GM12872 (cell line): Measurements from ENCODE around the gene FBH1.

Source experiments
- CTCF ChIP-seq: IDR thresholded peaks from 3 replicates; pipeline ENCODE4 v1.5.1; 2011; ENCODE audit warnings: low read depth, mild to moderate bottlenecking, low read length, moderate library complexity; ENCODE audit not compliant: insufficient read depth

Gene FBH1

DNA sequence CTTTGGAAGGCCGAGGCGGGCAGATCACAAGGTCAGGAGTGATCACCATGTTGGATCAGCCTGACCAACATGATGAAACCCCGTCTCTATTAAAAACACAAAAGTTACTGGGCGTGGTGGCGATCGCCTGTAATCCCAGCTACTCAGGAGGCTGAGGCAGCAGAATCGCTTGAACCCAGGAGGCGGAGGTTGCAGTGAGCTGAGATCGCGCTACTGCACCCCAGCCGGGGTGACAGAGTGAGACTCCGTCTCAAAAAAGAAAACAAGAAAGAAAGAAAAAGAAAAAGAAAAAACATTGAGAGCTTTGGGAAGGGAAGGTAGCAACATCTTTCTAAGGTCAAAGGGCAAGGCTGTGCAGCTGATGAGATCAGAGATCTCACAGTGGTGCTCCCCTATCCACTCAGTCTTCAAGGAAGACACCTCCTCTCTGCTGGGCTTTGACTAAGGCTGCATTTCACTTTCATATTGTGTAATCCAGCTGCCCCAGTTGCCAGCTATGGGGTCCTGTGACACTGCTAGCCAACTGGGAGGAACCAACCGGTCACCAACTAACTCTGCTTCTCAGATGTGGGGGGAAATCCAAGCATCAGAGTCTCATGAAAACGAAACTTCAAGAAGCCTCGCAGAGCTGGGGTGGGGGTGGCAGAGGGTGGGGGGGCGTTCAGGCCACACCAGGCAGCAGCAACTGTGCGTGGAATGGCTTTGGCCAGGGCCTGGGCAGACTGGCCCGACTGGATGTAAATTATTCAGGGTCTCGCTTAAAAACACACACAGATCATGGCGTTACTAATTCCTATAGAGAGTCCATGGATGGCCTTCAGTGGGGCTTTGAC is 85.8 kb downstream of the FBH1 start:
- no peak for TF ChIP-seq CTCF

DNA sequence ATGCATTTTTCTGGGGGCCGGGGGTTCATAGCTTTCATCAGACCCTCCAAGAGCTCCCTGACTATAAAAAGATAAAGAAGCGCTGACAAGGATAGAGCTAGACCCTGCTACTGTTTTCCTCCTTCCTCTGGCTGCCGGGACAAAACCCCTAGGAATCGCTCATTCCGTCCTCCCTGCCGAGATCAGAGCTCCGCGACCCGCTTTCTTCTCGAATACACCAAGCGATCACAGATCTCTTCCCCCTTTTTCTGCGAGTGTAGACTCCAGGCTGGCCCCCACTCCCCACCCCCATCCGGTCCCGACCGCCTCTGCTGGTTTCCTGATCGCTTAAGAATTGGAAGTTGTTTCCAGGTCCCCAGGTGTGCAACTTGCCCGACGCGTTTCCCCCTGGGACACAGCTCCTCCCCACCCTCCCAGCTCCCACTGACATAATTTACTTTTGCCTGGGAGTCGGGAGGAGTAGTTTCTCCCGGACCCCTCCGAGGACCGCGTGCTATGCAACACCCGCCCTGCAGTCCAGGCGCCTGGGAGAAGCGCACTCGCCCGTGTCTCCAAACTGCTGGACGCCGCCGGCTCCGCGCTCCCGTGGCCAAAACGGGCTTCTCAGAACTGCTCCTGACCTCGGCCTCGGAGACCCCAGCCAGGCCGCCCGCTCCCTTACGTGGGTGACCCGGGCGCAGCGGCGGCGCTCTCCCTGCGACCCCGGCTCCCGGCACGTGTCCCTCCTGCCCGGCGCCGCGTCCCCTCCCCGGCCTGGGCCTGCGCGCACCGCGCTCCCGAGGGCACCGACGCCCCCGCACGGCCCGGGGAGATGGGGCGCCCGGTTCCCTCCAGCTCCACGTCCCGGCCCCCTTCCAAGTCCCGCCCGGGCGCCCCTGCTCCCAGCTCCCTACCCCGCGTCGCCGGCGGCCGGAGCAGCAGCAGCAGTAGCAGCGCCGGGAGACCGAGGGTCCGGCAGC is 86.7 kb downstream of the FBH1 start:
- TF ChIP-seq CTCF, result no peak

DNA sequence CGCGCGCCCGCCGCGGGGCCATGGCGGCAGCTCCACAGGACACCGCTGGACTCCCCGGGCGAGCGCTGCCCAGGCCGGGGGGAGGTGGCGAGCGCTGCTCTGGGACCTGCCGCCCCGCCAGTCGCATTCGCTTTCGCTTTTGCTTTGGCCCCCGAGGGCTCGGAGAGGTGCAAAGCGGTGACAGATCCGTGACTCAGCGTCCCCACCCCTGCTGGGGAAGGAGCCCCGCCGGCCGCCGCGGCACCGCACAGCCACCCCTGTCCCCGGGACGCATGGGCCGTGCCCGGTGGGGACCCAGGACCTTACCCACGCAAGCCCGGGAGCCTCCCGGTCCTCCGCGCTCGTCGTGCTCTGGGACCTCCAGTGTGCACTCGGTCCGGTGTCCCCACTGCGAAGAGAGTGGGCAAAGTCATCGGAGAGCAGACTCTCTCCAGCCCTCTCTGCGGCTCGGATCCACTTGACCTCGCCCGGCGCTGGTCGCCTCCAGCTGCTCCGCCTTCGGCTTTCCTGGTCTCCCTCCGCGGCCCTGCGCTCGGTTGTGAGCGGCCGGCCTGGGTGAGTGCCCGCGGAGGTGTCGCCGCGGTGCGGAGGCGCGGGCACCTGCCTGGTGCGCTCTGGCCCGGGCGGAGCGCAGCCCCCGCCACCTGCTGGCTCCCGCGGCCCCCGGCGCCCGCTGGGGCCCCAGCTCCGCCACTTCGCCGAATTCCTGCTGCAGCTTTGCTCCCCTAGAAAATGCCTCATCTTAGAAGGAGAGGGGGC is 87.6 kb downstream of the FBH1 start, which contains the start of gene IL15RA:
Gene IL15RA, minus strand, starts transcription at position 73 of the 759 bp plus-strand sequence. Its CDS starts 51 bp downstream, at position 22.
- peak; percentile 33; the same call in 2 of the 3 replicates for TF ChIP-seq CTCF

- TF ChIP-seq CTCF, result no peak
Measured at GRCh38 chr10:5978230-5978489, 88.1 kb downstream of the FBH1 start.

- TF ChIP-seq CTCF, result no peak
Measured at GRCh38 chr10:5981529-5981928, 91.5 kb downstream of the FBH1 start.

DNA sequence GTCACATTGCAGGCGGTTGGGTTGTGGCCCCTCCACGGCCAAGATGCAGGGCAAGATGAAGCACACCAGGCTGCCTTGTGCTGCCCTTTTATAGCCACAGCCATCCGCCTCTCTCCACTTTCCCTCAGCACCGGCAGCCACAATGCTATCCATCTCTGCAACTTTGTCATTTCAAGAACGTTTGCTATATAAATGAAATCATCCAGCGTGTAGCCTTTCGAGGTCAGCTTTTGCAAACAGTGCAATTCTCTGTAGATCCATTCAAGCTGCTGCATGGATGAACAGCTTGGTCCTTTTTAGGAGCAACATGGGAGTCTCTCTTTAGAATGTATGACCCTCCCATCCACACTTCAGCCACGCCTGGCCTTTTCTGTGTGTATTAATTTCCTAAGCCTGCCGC is 93.7 kb downstream of the FBH1 start:
- TF ChIP-seq CTCF, result no peak

DNA sequence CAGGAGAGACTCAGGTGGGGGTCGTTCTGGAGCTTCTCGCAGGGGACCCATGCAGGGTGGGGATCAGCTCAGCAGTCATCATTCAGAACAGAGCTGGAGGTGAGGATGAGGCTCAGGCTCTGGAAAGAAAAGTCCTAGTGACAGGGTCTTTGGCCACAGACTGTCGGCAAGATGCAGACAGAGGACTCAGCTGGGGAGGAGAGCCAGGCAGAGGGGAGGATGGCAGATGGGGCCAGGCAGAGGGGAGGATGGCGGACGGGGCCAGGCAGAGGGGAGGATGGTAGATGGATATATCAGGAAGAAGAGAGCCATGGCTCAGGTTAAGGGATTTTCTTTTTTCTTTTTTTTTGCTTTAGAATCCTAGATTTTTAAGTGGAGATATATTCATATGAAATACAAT is 95.0 kb downstream of the FBH1 start:
- TF ChIP-seq CTCF, result no peak
